ENCODE data around the gene ADK.
"Not testable (repeated sequence)": the region's sequence is repeated elsewhere in the genome, so short reads cannot be mapped to it uniquely, and the experiment has no call there.

The ADK gene

GRCh38 chr10:74292871-74293427 is 141.9 kb downstream of the ADK start:
- intact Hi-C loops (cut with DNase I), result no loop called here
- no peak for DNase-seq

GRCh38 chr10:74293686-74294371 is 142.8 kb downstream of the ADK start:
- no peak for DNase-seq

DNA sequence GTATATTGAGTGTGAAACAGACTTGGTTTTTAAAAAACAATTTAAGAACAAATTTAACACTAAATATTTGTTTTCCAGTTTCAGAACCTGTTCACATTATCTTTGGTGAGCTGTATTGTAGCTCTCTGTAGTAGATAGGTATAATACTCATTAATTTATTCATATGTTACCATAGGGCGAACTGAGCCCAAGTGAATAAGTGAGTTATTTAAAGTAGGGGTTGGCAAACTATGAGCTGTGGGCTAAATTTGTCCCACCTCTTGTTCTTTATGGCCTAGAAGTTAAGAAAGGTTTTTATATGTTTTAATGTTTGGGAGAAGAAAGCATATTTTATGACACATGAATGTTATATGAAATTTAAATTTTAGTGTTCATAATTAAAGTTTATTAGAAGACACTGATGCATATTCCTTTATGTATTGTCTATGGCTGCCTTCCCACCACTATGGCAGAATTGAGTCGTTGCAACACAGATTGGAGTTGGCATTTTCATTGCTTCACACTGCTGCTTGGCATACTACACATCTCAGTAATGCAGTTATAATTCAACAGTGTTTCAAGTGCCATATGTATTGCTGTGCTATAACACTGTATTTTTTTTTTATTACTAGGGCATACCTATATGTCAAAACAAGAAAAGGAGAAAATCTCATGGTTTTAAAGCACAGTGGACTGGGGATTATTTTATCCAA is 146.5 kb downstream of the ADK start:
- intact Hi-C loops (cut with DNase I), result no loop called here
- DNase-seq, result no peak

More at GRCh38 chr10:74293686-74294371, 142.8 kb downstream of the ADK start:
- intact Hi-C loops (cut with DNase I), result no loop called here

DNA sequence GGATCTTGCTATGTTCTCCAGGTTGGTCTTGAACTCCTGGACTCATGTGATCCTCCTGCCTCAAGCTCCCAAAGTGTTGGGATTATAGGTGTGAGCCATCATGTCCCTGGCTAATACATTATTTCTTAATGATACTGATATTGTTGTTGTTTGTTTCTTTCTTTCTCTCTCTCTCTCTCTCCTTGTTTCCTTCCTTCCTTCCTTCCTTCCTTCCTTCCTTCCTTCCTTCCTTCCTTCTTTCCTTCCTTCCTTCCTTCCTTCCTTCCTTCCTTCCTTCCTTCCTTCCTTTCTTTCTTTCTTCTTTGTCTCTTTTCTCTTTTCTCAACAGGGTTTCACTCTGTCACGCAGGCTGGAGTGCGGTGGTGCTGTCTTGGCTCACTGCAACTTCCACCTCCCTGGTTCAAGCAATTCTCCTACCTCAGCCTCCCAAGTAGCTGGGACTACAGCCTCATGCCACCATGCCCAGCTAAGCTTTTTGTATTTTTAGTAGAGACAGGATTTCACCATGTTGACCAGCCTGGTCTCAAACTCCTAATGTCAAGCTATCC is 149.1 kb downstream of the ADK start:
- DNase-seq; intact Hi-C loops (cut with DNase I): not testable (repeated sequence)

GRCh38 chr10:74300666-74301065 is 149.6 kb downstream of the ADK start:
- intact Hi-C loops (cut with DNase I), result no loop called here
- no peak for DNase-seq

DNA sequence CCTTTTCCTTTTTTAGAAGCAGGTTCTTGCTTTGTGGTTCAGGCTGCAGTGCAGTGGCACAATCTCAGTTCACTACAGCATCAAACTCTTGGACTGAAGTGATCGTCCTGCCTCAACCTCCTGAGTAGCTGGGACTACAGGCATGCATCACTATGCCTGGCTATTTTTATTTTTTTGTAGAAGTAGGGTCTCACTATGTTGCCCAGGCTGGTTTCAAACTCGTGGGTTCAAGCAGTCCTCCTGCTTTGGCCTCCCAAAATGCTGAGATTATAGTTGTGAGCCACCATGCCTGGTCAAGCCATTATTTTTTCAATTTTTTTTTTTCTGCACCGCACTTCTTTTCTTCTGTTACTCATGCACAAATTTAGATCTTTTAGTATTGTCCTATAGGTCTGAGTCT is 154.7 kb downstream of the ADK start:
- no peak for DNase-seq
- intact Hi-C loops (cut with DNase I), result no loop called here

GRCh38 chr10:74306227-74306982 is 155.4 kb downstream of the ADK start:
- intact Hi-C loops (cut with DNase I), result no loop called here
- DNase-seq, result no peak

DNA sequence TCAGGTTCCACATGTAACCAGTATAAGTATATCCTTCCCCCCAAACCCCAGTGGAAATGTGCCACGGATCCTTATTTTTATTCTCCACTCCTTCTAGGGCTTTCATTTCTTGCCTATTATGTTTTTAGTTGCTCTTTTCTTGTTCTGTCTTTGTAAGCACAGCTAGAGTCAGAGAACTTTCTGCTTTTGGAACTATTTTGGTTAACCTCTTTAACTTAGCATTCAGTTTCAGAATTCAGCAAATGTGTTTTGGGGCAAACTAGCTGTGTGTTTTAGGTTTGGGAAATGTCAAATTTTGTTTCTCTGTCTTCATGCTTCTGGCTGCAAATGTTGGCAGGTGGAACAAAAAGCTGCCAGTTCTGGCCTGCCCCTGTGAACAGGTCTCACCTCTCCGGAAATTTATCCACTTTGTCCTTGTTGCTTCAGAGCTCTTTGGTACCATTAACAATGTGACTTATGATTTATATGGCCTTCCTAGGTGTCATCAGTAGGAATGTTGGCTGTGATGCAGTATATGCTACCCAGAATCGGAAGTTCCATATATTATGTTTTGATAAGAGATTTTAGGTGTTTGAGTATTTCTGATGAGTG is 156.1 kb downstream of the ADK start:
- intact Hi-C loops (cut with DNase I), result no loop called here
- no peak for DNase-seq

GRCh38 chr10:74310652-74311257 is 159.7 kb downstream of the ADK start:
- intact Hi-C loops (cut with DNase I), result no loop called here
- DNase-seq, result no peak

- intact Hi-C loops (cut with DNase I), result no loop called here
- no peak for DNase-seq
These were observed 163.1 kb downstream of the ADK start for GRCh38 chr10:74314166-74314565.

GRCh38 chr10:74320026-74320425 is 169.0 kb downstream of the ADK start:
- intact Hi-C loops (cut with DNase I), result no loop called here
- no peak for DNase-seq

- intact Hi-C loops (cut with DNase I), result no loop called here
- DNase-seq, result no peak
These were observed 169.7 kb downstream of the ADK start for GRCh38 chr10:74320717-74321116.

GRCh38 chr10:74322141-74322540 is 171.1 kb downstream of the ADK start:
- DNase-seq, result no peak
- intact Hi-C loops (cut with DNase I), result no loop called here

DNA sequence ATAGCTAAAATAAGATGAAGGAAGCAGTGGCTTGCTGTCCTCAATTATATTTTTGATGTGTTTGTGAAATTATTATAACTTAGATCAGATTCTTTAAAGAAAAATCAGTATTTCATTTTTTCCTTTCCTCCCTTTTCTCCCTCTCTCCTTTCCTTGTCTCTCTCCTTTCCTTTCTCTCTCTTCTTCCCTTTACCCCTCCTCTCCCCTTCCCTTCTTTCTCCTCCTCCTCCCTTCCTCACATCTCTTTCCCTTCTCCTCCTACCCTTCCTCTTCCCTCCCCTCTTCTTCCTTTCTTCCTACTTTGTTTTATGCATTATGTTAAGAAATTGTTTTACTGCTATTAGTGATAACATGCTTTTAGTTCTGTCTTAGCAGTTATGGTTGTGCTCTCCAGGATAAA is 171.5 kb downstream of the ADK start:
- DNase-seq, result no peak
- intact Hi-C loops (cut with DNase I), result no loop called here

DNA sequence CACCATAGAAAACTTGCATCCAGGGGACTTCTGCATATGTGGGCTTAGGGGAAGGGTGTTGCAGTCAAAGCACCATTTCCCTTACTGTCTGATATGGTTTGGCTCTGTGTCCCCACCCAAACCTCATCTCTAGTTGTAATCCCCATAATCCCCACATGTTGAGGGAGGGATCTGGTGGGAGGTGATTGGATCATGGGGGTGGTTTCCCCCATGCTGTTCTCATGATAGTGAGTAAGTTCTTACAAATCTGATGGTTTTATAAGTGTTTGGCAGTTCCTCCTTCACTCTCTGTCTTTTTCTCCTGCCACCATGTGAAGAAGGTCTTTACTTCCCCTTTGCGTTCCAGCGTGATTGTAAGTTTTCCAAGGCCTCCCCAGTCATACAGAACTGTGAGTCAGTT is 177.4 kb downstream of the ADK start:
- intact Hi-C loops (cut with DNase I), result no loop called here
- DNase-seq, result no peak

GRCh38 chr10:74329873-74330272 is 178.9 kb downstream of the ADK start:
- intact Hi-C loops (cut with DNase I), result no loop called here
- no peak for DNase-seq

GRCh38 chr10:74330646-74331045 is 179.6 kb downstream of the ADK start:
- intact Hi-C loops (cut with DNase I), result no loop called here
- DNase-seq, result no peak

GRCh38 chr10:74332398-74332797 is 181.4 kb downstream of the ADK start:
- DNase-seq, result no peak
- intact Hi-C loops (cut with DNase I), result no loop called here

DNA sequence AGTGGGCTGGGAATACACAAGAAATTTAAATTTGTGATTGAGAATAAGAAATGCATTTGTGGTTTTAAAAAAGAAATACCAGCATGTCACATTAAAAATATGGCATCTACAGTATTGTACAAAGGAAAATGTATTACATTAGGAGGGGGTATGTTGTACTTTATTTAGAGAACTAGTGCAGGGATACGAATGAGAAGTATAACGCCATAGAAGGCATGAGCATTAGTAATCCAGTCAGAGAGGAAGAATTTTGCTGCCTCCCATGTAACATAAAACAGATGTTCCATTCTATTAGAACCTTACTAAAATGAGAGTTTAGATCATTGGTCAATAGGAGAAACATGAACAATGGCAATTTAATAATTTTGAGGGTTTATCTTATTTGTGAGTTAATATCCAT is 182.2 kb downstream of the ADK start:
- intact Hi-C loops (cut with DNase I), result no loop called here
- no peak for DNase-seq

- intact Hi-C loops (cut with DNase I), result no loop called here
These were observed 183.2 kb downstream of the ADK start for GRCh38 chr10:74334221-74334620.

More at GRCh38 chr10:74334221-74334620, 183.2 kb downstream of the ADK start:
- DNase-seq, result no peak

Data from posterior cingulate gyrus (tissue), 11 donors.